OCI-LY1 (cell line): ENCODE data around the gene LINGO3.

Experiments used
- CTCF ChIP-seq: fragments of 200-600 bp; sonication (generic), shearing (Covaris generic); IDR thresholded peaks from 2 replicates; pipeline ENCODE4 v1.5.1; 2017; ENCODE audit warnings: mild to moderate bottlenecking, antibody characterized with exemption, low read length, moderate library complexity, mixed read lengths
- EZH2 ChIP-seq: fragments of 200-600 bp; sonication (generic), shearing (Covaris generic); IDR thresholded peaks from 2 replicates; pipeline ENCODE4 v1.8.0; 2017; ENCODE audit warnings: borderline replicate concordance, mixed run types, mild to moderate bottlenecking, antibody characterized with exemption, low read length, moderate library complexity, mixed read lengths

DNA sequence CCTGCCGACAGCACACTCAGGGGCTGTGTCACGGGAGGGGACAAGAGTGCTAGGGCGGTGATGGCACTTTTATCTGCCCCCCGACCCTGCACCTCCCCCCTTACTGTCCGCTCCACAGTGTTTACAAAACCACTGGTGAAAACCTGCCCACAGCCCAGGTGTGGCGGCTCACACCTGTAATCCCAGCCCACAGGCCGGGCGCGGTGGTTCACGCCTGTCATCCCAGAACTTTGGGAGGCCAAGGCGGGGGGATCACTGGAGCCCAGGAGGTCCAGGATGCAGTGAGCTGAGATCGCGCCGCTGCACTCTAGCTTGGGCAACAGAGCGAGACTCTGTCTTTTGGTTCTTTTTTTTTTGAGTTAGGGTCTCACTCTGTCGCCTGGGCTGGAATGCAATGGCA, 11.8 kb downstream of the LINGO3 start:
- no peak for TF ChIP-seq CTCF
- TF ChIP-seq EZH2, result no peak
